ENCODE measurements around the gene GPN3. TPM values are rescaled to one million over a fixed set of nuclear protein-coding genes. Genes with fewer than 3 reads are reported as not detected.

GPN3 gene
- total and polyA plus RNA-seq, 2 of the 13 experiments (the other 11 are each of a cell fraction or from before 2014, with no cell fraction given): 28.7 to 29.5 TPM

DNA sequence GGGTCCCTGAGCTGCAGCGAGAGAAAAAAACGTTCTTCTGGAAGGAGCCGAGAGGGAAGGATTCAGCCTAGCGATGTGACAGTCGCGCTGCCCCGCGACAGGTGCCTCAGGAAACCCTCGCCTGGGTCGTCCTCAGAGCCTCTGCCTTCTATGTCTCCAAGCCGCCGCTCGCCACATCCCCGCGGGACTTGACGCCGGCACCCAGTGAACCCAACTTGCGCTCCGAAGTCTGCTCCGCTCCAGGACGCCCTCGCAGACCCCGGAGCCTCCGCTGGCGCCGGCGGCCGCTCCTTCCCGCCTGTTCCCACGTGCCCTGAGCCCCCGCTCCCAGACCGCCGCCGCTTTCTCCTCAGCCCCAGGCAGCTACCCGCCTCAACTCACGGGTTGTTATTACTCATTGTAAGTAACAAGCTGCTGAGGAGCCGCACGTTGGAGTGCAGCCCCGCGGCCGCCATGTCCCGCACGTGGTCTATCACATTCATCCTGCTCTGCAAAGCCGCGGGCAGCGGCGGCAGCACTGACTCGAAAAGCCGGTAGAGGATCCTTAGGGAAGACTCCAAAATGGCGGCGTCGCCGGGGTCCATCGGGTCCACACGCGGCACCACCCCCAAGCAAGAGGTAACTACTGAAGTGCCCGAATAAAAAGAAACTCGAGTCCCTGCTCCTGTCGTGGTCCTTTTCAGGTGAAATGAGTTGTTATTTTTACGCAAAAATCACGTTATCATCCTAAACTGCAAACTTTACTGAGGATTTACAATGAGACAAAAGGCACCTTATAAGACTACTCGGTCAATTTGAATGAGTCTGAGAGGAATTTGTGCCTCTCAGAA, 64.7 kb downstream of the GPN3 start, which contains the start of gene ANAPC7 (continued):
- TF ChIP-seq TFAP4 (IDR thresholded peaks at IDR 0.05; ENCODE audit: borderline replicate concordance, low read depth) (no peak; the same call in 1 of the 2 replicates), ZNF367 (CRISPR knock-in tag; IDR thresholded peaks at IDR 0.05; ENCODE audit: borderline replicate concordance) (no peak), NFKBIZ (CRISPR knock-in tag; IDR thresholded peaks at IDR 0.05) (no peak), SP5 (CRISPR knock-in tag; IDR thresholded peaks at IDR 0.05; ENCODE audit: borderline replicate concordance, low read depth) (peak; percentile 20; the same call in 1 of the 2 replicates), ZNF362 (CRISPR knock-in tag; IDR thresholded peaks at IDR 0.05; ENCODE audit: borderline replicate concordance) (peak; percentile 33; the same call in 1 of the 2 replicates), ZNF691 (CRISPR knock-in tag; IDR thresholded peaks at IDR 0.05; ENCODE audit: borderline replicate concordance, low read depth) (peak; percentile 64; the same call in 1 of the 2 replicates), JARID2 (CRISPR knock-in tag; IDR thresholded peaks at IDR 0.05; ENCODE audit: insufficient replicate concordance) (peak; percentile 66), CCDC6 (CRISPR knock-in tag; IDR thresholded peaks at IDR 0.05) (no peak), IRX3 (CRISPR knock-in tag; IDR thresholded peaks at IDR 0.05; ENCODE audit: borderline replicate concordance, low read depth) (peak; percentile 87; the same call in 1 of the 2 replicates), ZNF776 (CRISPR knock-in tag; IDR thresholded peaks at IDR 0.05) (0 out of 2 replicates have a peak, but pooled peaks have one; percentile 34), ZNF580 (CRISPR knock-in tag; IDR thresholded peaks at IDR 0.05; ENCODE audit: borderline replicate concordance, low read depth) (peak; percentile 60; the same call in 1 of the 2 replicates), SNAPC2 (CRISPR knock-in tag; IDR thresholded peaks at IDR 0.05) (peak; percentile 59; the same call in 1 of the 2 replicates), IRF2 (CRISPR knock-in tag; IDR thresholded peaks at IDR 0.05) (peak; percentile 34; the same call in 1 of the 2 replicates), ZNF333 (CRISPR knock-in tag; IDR thresholded peaks at IDR 0.05; ENCODE audit: borderline replicate concordance) (peak; percentile 65; the same call in 1 of the 2 replicates), ZNF891 (CRISPR knock-in tag; IDR thresholded peaks at IDR 0.05) (peak; percentile 91; the same call in 1 of the 2 replicates), NFYB (CRISPR knock-in tag; IDR thresholded peaks at IDR 0.05) (peak; percentile 11; the same call in 1 of the 2 replicates), MXD1 (CRISPR knock-in tag; IDR thresholded peaks at IDR 0.05) (peak; percentile 97), GPN1 (CRISPR knock-in tag; IDR thresholded peaks at IDR 0.05; ENCODE audit: borderline replicate concordance) (0 out of 2 replicates have a peak, but pooled peaks have one; percentile 25), ZMYM2 (CRISPR knock-in tag; IDR thresholded peaks at IDR 0.05) (0 out of 2 replicates have a peak, but pooled peaks have one; percentile 17), DPF2 (CRISPR knock-in tag; IDR thresholded peaks at IDR 0.05; ENCODE audit: borderline replicate concordance, low read depth) (no peak)
- TF ChIP-seq, protein P1, sequence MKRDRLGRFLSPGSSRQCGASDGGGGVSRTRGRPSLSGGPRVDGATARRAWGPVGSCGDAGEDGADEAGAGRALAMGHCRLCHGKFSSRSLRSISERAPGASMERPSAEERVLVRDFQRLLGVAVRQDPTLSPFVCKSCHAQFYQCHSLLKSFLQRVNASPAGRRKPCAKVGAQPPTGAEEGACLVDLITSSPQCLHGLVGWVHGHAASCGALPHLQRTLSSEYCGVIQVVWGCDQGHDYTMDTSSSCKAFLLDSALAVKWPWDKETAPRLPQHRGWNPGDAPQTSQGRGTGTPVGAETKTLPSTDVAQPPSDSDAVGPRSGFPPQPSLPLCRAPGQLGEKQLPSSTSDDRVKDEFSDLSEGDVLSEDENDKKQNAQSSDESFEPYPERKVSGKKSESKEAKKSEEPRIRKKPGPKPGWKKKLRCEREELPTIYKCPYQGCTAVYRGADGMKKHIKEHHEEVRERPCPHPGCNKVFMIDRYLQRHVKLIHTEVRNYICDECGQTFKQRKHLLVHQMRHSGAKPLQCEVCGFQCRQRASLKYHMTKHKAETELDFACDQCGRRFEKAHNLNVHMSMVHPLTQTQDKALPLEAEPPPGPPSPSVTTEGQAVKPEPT (CRISPR knock-in tag; IDR thresholded peaks at IDR 0.05; ENCODE audit: low read depth): no peak

All from HepG2 (cell line).